K562 (cell line): ENCODE results near the gene MLLT11. TPM values are rescaled to one million over a fixed set of nuclear protein-coding genes. Genes with fewer than 3 reads are reported as not detected.

Experiments
- CCNT2 ChIP-seq: IDR thresholded peaks from 2 replicates; pipeline ENCODE4 v1.6.1; 2011; ENCODE audit warnings: borderline replicate concordance, low read depth, mild to moderate bottlenecking, moderate library complexity, mixed read lengths, low read length; ENCODE audit not compliant: insufficient read length; ENCODE audit errors: extremely low read depth
- ETS2 ChIP-seq: IDR thresholded peaks from 2 replicates; pipeline ENCODE4 v1.6.1; 2016; ENCODE audit warnings: borderline replicate concordance, missing genetic modification characterization, mild to moderate bottlenecking, moderate library complexity, missing compliant biosample characterization; ENCODE audit not compliant: poor library complexity, severe bottlenecking
- GABPB1 ChIP-seq: sonication (generic); formaldehyde crosslinking; IDR thresholded peaks from 2 replicates; pipeline ENCODE4 v1.8.0; 2022; ENCODE audit warnings: mild to moderate bottlenecking, missing genetic modification reagents
- HDGF ChIP-seq: fragments of 450-650 bp; IDR thresholded peaks from 2 replicates; pipeline ENCODE4 v1.6.1; 2016
- JUNB ChIP-seq: fragments of 450-650 bp; formaldehyde crosslinking; conservative IDR thresholded peaks from 2 replicates; pipeline ENCODE4 v1.4.0; 2020; ENCODE audit warnings: mild to moderate bottlenecking
- KLF1 ChIP-seq: fragments of 450-650 bp; IDR thresholded peaks from 2 replicates; pipeline ENCODE4 v1.6.1; 2016; ENCODE audit warnings: missing genetic modification characterization, missing compliant biosample characterization
- MYNN ChIP-seq, 2 experiments: sonication (generic); formaldehyde crosslinking in 1 of 2; IDR thresholded peaks; 2 replicates each; pipeline versions ENCODE4 v1.5.0 to v1.6.1; 2016 to 2020; ENCODE audit warnings: antibody characterized with exemption in 1 of 2, missing genetic modification reagents in 1 of 2
- RBM25 ChIP-seq: fragments of 200-400 bp; formaldehyde crosslinking; IDR thresholded peaks from 2 replicates; pipeline ENCODE4 v1.6.1; 2018; ENCODE audit warnings: low read length, low read depth, moderate library complexity; ENCODE audit not compliant: severe bottlenecking
- SREBF2 ChIP-seq: sonication (generic); formaldehyde crosslinking; IDR thresholded peaks from 2 replicates; pipeline ENCODE4 v1.4.0; 2020; ENCODE audit warnings: mild to moderate bottlenecking, missing genetic modification reagents
- ZFP30 ChIP-seq: fragments of 250-450 bp; sonication (Bioruptor Pico); IDR thresholded peaks from 2 replicates; pipeline ENCODE4 v1.8.0; 2022; ENCODE audit warnings: moderate library complexity, mild to moderate bottlenecking, inconsistent platforms, borderline replicate concordance
- ZNF778 ChIP-seq: fragments of 450-650 bp; formaldehyde crosslinking; IDR thresholded peaks from 2 replicates; pipeline ENCODE4 v1.4.0; 2020; ENCODE audit warnings: mild to moderate bottlenecking, moderate library complexity
- polyA plus RNA-seq, 8 experiments: library from polyadenylated mRNA; depleted of rRNA in 4 of 8; stranded (reverse) in 5 of 8; unstranded in 3 of 8; fragments of >200 nt; fragmentation: Nextera tagmentation in 2 of 8; fragmentation: Illumina TruSeq in 1 of 8; extraction: Ambion mirVana in 2 of 8; extraction: Trizol in 1 of 8; gene quantifications; 2 replicates each; pipeline versions ENCODE4 v1.2.1 to v1.2.3, GENCODE V29; 2011 to 2014; ENCODE audit warnings: inconsistent platforms in 1 of 8, missing spikeins in 1 of 8
- total RNA-seq, 7 experiments: library from RNA; depleted of rRNA in 6 of 7; stranded (reverse); fragments of >200 nt in 6 of 7; fragmentation: Illumina TruSeq in 2 of 7; extraction: Trizol in 2 of 7; gene quantifications; 2 replicates each; pipeline versions ENCODE4 v1.2.1 to v1.2.3, GENCODE V29; 2011 to 2021; ENCODE audit warnings: low replicate concordance in 1 of 7
- TF ChIP-seq, protein P1 (sequence below): fragments of 450-650 bp; IDR thresholded peaks from 2 replicates; pipeline ENCODE4 v1.6.1; 2016; ENCODE audit warnings: mild to moderate bottlenecking, moderate library complexity
- TF ChIP-seq, protein P2 (sequence below): sonication (generic); formaldehyde crosslinking; IDR thresholded peaks from 2 replicates; pipeline ENCODE4 v1.8.1; 2023; ENCODE audit warnings: mild to moderate bottlenecking, missing genetic modification reagents, moderate library complexity
- TF ChIP-seq, protein P3 (sequence below): sonication (generic); formaldehyde crosslinking; IDR thresholded peaks from 2 replicates; pipeline ENCODE4 v1.5.0; 2020; ENCODE audit warnings: missing genetic modification reagents

MLLT11 gene
- total and polyA plus RNA-seq, 9 of the 15 experiments (the other 6 are each of a cell fraction or from before 2014, with no cell fraction given): 12.1 to 91.0 (median 22.0) TPM

DNA sequence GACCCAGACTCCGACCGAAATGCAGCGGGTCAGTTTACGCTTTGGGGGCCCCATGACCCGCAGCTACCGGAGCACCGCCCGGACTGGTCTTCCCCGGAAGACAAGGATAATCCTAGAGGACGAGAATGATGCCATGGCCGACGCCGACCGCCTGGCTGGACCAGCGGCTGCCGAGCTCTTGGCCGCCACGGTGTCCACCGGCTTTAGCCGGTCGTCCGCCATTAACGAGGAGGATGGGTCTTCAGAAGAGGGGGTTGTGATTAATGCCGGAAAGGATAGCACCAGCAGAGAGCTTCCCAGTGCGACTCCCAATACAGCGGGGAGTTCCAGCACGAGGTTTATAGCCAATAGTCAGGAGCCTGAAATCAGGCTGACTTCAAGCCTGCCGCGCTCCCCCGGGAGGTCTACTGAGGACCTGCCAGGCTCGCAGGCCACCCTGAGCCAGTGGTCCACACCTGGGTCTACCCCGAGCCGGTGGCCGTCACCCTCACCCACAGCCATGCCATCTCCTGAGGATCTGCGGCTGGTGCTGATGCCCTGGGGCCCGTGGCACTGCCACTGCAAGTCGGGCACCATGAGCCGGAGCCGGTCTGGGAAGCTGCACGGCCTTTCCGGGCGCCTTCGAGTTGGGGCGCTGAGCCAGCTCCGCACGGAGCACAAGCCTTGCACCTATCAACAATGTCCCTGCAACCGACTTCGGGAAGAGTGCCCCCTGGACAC, 12.1 kb upstream of the MLLT11 start (continued):
- TF ChIP-seq, protein P1, sequence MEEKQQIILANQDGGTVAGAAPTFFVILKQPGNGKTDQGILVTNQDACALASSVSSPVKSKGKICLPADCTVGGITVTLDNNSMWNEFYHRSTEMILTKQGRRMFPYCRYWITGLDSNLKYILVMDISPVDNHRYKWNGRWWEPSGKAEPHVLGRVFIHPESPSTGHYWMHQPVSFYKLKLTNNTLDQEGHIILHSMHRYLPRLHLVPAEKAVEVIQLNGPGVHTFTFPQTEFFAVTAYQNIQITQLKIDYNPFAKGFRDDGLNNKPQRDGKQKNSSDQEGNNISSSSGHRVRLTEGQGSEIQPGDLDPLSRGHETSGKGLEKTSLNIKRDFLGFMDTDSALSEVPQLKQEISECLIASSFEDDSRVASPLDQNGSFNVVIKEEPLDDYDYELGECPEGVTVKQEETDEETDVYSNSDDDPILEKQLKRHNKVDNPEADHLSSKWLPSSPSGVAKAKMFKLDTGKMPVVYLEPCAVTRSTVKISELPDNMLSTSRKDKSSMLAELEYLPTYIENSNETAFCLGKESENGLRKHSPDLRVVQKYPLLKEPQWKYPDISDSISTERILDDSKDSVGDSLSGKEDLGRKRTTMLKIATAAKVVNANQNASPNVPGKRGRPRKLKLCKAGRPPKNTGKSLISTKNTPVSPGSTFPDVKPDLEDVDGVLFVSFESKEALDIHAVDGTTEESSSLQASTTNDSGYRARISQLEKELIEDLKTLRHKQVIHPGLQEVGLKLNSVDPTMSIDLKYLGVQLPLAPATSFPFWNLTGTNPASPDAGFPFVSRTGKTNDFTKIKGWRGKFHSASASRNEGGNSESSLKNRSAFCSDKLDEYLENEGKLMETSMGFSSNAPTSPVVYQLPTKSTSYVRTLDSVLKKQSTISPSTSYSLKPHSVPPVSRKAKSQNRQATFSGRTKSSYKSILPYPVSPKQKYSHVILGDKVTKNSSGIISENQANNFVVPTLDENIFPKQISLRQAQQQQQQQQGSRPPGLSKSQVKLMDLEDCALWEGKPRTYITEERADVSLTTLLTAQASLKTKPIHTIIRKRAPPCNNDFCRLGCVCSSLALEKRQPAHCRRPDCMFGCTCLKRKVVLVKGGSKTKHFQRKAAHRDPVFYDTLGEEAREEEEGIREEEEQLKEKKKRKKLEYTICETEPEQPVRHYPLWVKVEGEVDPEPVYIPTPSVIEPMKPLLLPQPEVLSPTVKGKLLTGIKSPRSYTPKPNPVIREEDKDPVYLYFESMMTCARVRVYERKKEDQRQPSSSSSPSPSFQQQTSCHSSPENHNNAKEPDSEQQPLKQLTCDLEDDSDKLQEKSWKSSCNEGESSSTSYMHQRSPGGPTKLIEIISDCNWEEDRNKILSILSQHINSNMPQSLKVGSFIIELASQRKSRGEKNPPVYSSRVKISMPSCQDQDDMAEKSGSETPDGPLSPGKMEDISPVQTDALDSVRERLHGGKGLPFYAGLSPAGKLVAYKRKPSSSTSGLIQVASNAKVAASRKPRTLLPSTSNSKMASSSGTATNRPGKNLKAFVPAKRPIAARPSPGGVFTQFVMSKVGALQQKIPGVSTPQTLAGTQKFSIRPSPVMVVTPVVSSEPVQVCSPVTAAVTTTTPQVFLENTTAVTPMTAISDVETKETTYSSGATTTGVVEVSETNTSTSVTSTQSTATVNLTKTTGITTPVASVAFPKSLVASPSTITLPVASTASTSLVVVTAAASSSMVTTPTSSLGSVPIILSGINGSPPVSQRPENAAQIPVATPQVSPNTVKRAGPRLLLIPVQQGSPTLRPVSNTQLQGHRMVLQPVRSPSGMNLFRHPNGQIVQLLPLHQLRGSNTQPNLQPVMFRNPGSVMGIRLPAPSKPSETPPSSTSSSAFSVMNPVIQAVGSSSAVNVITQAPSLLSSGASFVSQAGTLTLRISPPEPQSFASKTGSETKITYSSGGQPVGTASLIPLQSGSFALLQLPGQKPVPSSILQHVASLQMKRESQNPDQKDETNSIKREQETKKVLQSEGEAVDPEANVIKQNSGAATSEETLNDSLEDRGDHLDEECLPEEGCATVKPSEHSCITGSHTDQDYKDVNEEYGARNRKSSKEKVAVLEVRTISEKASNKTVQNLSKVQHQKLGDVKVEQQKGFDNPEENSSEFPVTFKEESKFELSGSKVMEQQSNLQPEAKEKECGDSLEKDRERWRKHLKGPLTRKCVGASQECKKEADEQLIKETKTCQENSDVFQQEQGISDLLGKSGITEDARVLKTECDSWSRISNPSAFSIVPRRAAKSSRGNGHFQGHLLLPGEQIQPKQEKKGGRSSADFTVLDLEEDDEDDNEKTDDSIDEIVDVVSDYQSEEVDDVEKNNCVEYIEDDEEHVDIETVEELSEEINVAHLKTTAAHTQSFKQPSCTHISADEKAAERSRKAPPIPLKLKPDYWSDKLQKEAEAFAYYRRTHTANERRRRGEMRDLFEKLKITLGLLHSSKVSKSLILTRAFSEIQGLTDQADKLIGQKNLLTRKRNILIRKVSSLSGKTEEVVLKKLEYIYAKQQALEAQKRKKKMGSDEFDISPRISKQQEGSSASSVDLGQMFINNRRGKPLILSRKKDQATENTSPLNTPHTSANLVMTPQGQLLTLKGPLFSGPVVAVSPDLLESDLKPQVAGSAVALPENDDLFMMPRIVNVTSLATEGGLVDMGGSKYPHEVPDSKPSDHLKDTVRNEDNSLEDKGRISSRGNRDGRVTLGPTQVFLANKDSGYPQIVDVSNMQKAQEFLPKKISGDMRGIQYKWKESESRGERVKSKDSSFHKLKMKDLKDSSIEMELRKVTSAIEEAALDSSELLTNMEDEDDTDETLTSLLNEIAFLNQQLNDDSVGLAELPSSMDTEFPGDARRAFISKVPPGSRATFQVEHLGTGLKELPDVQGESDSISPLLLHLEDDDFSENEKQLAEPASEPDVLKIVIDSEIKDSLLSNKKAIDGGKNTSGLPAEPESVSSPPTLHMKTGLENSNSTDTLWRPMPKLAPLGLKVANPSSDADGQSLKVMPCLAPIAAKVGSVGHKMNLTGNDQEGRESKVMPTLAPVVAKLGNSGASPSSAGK: peak; percentile 60
- no peak for TF ChIP-seq SREBF2 (CRISPR knock-in tag)
- peak; percentile 33 for TF ChIP-seq CCNT2
- no peak for TF ChIP-seq RBM25
- no peak for TF ChIP-seq ZNF778
- TF ChIP-seq, protein P2, sequence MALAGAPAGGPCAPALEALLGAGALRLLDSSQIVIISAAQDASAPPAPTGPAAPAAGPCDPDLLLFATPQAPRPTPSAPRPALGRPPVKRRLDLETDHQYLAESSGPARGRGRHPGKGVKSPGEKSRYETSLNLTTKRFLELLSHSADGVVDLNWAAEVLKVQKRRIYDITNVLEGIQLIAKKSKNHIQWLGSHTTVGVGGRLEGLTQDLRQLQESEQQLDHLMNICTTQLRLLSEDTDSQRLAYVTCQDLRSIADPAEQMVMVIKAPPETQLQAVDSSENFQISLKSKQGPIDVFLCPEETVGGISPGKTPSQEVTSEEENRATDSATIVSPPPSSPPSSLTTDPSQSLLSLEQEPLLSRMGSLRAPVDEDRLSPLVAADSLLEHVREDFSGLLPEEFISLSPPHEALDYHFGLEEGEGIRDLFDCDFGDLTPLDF (CRISPR knock-in tag): no peak
- TF ChIP-seq KLF1 (tag): no peak
- no peak for TF ChIP-seq ETS2 (tag)
- TF ChIP-seq, protein P3, sequence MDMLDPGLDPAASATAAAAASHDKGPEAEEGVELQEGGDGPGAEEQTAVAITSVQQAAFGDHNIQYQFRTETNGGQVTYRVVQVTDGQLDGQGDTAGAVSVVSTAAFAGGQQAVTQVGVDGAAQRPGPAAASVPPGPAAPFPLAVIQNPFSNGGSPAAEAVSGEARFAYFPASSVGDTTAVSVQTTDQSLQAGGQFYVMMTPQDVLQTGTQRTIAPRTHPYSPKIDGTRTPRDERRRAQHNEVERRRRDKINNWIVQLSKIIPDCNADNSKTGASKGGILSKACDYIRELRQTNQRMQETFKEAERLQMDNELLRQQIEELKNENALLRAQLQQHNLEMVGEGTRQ (CRISPR knock-in tag): no peak
- TF ChIP-seq HDGF: no peak
- TF ChIP-seq MYNN (IDR thresholded peaks at IDR 0.05): no peak; the same call in 1 of the 2 replicates
- TF ChIP-seq MYNN (CRISPR knock-in tag; IDR thresholded peaks at IDR 0.05): no peak
- peak; percentile 40; the same call in 1 of the 2 replicates for TF ChIP-seq GABPB1 (CRISPR knock-in tag)
- no peak for TF ChIP-seq JUNB (CRISPR knock-in tag)
- no peak for TF ChIP-seq ZFP30 (CRISPR knock-in tag)
